ENCODE results near the gene PIN1.

GRCh38 chr19:9883231-9883758 lies 48.2 kb downstream of the PIN1 start:
- no peak for TF ChIP-seq CTCF (IDR thresholded peaks at IDR 0.05)
- no peak for TF ChIP-seq POLR2A (IDR thresholded peaks at IDR 0.05)
- no peak for TF ChIP-seq POLR2AphosphoS5 (IDR thresholded peaks at IDR 0.05)

Data from prostate gland (tissue), 2 donors.